HG02610 (cell line): ENCODE measurements around the gene NMB.

Source experiments
- ATAC-seq: cut with Tn5 transposase; IDR thresholded peaks from one replicate; pipeline ENCODE4 v1.9.1; 2021; ENCODE audit warnings: mild to moderate bottlenecking, moderate library complexity; ENCODE audit not compliant: unreplicated experiment

Gene NMB

GRCh38 chr15:84620626-84621025 is 37.4 kb downstream of the NMB start:
- no peak for ATAC-seq

DNA sequence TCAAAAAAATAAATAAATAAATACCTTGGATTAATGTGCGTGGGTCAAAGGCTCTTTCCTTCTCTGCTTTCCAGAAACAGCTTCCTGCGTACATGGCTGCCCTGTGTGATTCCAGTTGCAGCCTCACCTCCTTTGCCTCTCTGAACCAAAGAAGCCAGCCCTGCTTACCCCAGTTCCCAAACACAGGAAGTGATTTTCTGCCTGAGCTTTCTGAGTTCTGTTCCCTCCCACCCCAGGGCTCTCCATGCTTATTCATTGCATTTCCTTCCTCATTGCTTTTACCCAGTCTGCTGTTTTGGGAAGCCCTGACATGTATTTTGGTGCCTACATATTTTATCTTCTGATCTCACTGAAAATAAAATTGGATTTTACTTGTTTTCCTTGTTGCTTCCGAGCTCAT is 41.8 kb downstream of the NMB start:
- no peak for ATAC-seq

DNA sequence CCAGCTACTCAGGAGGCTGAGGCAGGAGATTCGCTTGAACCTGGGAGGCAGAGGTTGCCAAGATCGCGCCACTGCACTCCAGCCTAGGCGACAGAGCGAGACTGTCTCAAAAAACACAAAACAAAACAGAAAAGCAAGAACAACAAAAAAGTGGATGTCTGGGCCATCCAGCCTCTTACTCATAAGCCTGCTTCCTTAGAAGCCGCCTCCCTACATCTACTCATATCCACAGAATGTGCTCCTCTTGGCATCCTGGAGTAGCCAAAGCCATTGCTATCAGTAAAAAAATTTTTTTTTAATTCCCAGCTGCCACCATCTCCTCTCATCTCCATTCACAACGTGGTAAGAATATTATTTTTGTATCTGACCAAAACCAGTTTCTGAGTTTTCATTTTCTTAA is 46.4 kb downstream of the NMB start:
- no peak for ATAC-seq

GRCh38 chr15:84609818-84610525 is 48.0 kb downstream of the NMB start:
- ATAC-seq: no peak

GRCh38 chr15:84608707-84609284 is 49.2 kb downstream of the NMB start:
- no peak for ATAC-seq

- no peak for ATAC-seq
Observed at GRCh38 chr15:84606653-84607120, 51.3 kb downstream of the NMB start.

DNA sequence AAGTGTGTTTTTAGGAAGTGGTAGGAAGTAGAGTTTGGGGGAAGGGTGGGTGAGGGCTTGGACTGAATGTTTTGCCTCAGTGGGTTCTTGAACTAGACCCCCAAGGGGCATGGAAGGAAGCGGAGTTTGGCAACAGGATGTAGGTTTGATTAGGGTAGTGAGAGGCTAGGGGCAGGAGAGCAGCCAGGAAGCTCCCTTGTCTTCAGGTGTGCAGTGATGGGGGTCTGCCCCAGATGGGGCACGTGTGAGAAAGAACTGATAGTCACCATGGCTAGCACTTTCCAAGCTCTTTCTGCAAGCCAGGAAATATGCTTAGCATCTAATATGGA is 52.5 kb downstream of the NMB start:
- no peak for ATAC-seq
